Osteocyte (in vitro differentiated cells): ENCODE measurements around the gene GMDS. TPM values are rescaled to one million over a fixed set of nuclear protein-coding genes. Genes with fewer than 3 reads are reported as not detected.

Experiments used
- DNase-seq: peaks from one replicate; pipeline ENCODE4 v3.0.0; 2021; ENCODE audit warnings: mixed read lengths; ENCODE audit not compliant: unreplicated experiment; ENCODE audit errors: extremely low spot score
- H3K27ac Mint-ChIP-seq: one replicate; pipeline ENCODE4 v1.8.0; 2021; ENCODE audit warnings: mild to moderate bottlenecking, mixed read lengths; ENCODE audit not compliant: unreplicated experiment
- H3K27me3 Mint-ChIP-seq: one replicate; pipeline ENCODE4 v1.8.0; 2021; ENCODE audit warnings: mixed read lengths; ENCODE audit not compliant: unreplicated experiment
- H3K36me3 Mint-ChIP-seq: one replicate; pipeline ENCODE4 v1.8.0; 2021; ENCODE audit warnings: mixed read lengths; ENCODE audit not compliant: unreplicated experiment
- H3K4me1 Mint-ChIP-seq: one replicate; pipeline ENCODE4 v1.8.0; 2021; ENCODE audit warnings: mixed read lengths; ENCODE audit not compliant: unreplicated experiment
- H3K4me3 Mint-ChIP-seq: one replicate; pipeline ENCODE4 v1.8.0; 2021; ENCODE audit warnings: mild to moderate bottlenecking, moderate library complexity, mixed read lengths; ENCODE audit not compliant: unreplicated experiment
- H3K9me3 Mint-ChIP-seq: one replicate; pipeline ENCODE4 v1.8.0; 2021; ENCODE audit warnings: mixed read lengths; ENCODE audit not compliant: unreplicated experiment
- CTCF ChIP-seq: fragments of 200-600 bp; sonication (generic); IDR thresholded peaks from 2 replicates; pipeline ENCODE4 v1.5.0; 2021; ENCODE audit warnings: antibody characterized with exemption, mild to moderate bottlenecking, moderate library complexity
- total RNA-seq: library from RNA; stranded (reverse); gene quantifications from 2 replicates; pipeline ENCODE4 v1.2.1, GENCODE V29; 2021

GMDS gene
- total RNA-seq, 1 donor from 2014 or later = 30.7 TPM

- H3K4me3 Mint-ChIP-seq = no peak overlapping the region
- TF ChIP-seq CTCF = no peak
- H3K27me3 Mint-ChIP-seq = no peaks in the 10 kb centered on the region
- peaks cover 2% of the 10 kb centered on the region for H3K4me1 Mint-ChIP-seq
- peaks cover 14% of the 10 kb centered on the region for H3K36me3 Mint-ChIP-seq
- H3K27ac Mint-ChIP-seq = no peak overlapping the region
- H3K9me3 Mint-ChIP-seq = peaks cover 13% of the 10 kb centered on the region
- DNase-seq = no peak
Observed at GRCh38 chr6:2004888-2005287, 240.5 kb downstream of the GMDS start.

- no peaks in the 10 kb centered on the region for H3K27me3 Mint-ChIP-seq
- no peak for TF ChIP-seq CTCF
- H3K36me3 Mint-ChIP-seq = peaks cover 8% of the 10 kb centered on the region
- no peaks in the 10 kb centered on the region for H3K4me1 Mint-ChIP-seq
- no peak overlapping the region for H3K4me3 Mint-ChIP-seq
- DNase-seq = no peak
- no peak overlapping the region for H3K27ac Mint-ChIP-seq
- H3K9me3 Mint-ChIP-seq = peaks cover 5% of the 10 kb centered on the region
Observed at GRCh38 chr6:2000962-2001361, 244.4 kb downstream of the GMDS start.

- Mint-ChIP-seq H3K4me1 (peaks cover 4% of the 10 kb centered on the region), H3K27me3 (no peaks in the 10 kb centered on the region), H3K36me3 (peaks cover 2% of the 10 kb centered on the region), H3K27ac (no peak overlapping the region), H3K4me3 (no peak overlapping the region), H3K9me3 (no peaks in the 10 kb centered on the region)
- TF ChIP-seq CTCF = no peak
- no peak for DNase-seq
Observed at GRCh38 chr6:1997702-1998101, 247.7 kb downstream of the GMDS start.

GRCh38 chr6:1995636-1996035 lies 249.8 kb downstream of the GMDS start:
- TF ChIP-seq CTCF = no peak
- Mint-ChIP-seq H3K4me3 (no peak overlapping the region), H3K27ac (no peak overlapping the region), H3K9me3 (no peaks in the 10 kb centered on the region), H3K4me1 (peaks cover 4% of the 10 kb centered on the region), H3K36me3 (peaks cover 10% of the 10 kb centered on the region), H3K27me3 (no peaks in the 10 kb centered on the region)
- no peak for DNase-seq

- no peak for DNase-seq
- no peaks in the 10 kb centered on the region for H3K27me3 Mint-ChIP-seq
- H3K36me3 Mint-ChIP-seq = peaks cover 10% of the 10 kb centered on the region
- peaks cover 20% of the 10 kb centered on the region for H3K4me1 Mint-ChIP-seq
- H3K4me3 Mint-ChIP-seq = no peak overlapping the region
- H3K27ac Mint-ChIP-seq = no peak overlapping the region
- no peak for TF ChIP-seq CTCF
- H3K9me3 Mint-ChIP-seq = no peaks in the 10 kb centered on the region
Observed at GRCh38 chr6:1993042-1993441, 252.4 kb downstream of the GMDS start.
